GM23338 (cell line): ENCODE data around the gene ERCC6. TPM values are rescaled to one million over a fixed set of nuclear protein-coding genes. Genes with fewer than 3 reads are reported as not detected.

Source experiments
- ATAC-seq: fragments of 200-7000 bp; cut with Tn5 transposase; 3 replicates; pipeline ENCODE4 v1.9.1; 2020
- DNase-seq: peaks from one replicate; pipeline ENCODE4 v3.0.0-alpha.2; 2015; ENCODE audit warnings: low spot score
- H2AFZ ChIP-seq: fragments of 200-600 bp; sonication (generic); 2 replicates; pipeline ENCODE4 v1.8.0; 2016; ENCODE audit warnings: antibody characterized with exemption, mild to moderate bottlenecking, moderate library complexity
- H3F3A ChIP-seq: fragments of 200-600 bp; sonication (generic); replicated peaks from 2 replicates; pipeline ENCODE4 v1.8.0; 2017; ENCODE audit warnings: antibody characterized with exemption, mixed run types, low read depth
- H3K27ac ChIP-seq: fragments of 200-600 bp; sonication (generic); 2 replicates; pipeline ENCODE4 v1.6.1; 2016; ENCODE audit warnings: low read depth
- H3K27me3 ChIP-seq: fragments of 200-600 bp; sonication (generic); 2 replicates; pipeline ENCODE4 v1.8.0; 2016; ENCODE audit warnings: mild to moderate bottlenecking, mixed run types, moderate library complexity; ENCODE audit not compliant: insufficient read depth
- H3K36me3 ChIP-seq: fragments of 200-600 bp; sonication (generic); 2 replicates; pipeline ENCODE4 v1.8.0; 2016; ENCODE audit warnings: mild to moderate bottlenecking; ENCODE audit not compliant: insufficient read depth
- H3K4me1 ChIP-seq: fragments of 200-600 bp; sonication (generic); 2 replicates; pipeline ENCODE4 v1.8.0; 2016; ENCODE audit warnings: mild to moderate bottlenecking, moderate library complexity; ENCODE audit not compliant: insufficient read depth
- H3K4me2 ChIP-seq: fragments of 200-600 bp; sonication (generic); 2 replicates; pipeline ENCODE4 v1.7.1; 2017; ENCODE audit warnings: mixed run types
- H3K4me3 ChIP-seq: fragments of 200-600 bp; sonication (generic); 2 replicates; pipeline ENCODE4 v1.6.1; 2016; ENCODE audit warnings: mixed run types
- H3K79me2 ChIP-seq: fragments of 200-600 bp; sonication (generic); replicated peaks from 2 replicates; pipeline ENCODE4 v1.8.0; 2017; ENCODE audit warnings: mild to moderate bottlenecking; ENCODE audit not compliant: insufficient read depth
- H3K9me2 ChIP-seq: fragments of 200-600 bp; sonication (generic); 2 replicates; pipeline ENCODE4 v1.8.0; 2017; ENCODE audit not compliant: insufficient read depth
- H4K20me1 ChIP-seq: fragments of 200-600 bp; sonication (generic); replicated peaks from 2 replicates; pipeline ENCODE4 v1.8.0; 2017; ENCODE audit warnings: mild to moderate bottlenecking; ENCODE audit not compliant: insufficient read depth
- H3K27ac Mint-ChIP-seq: 2 replicates; pipeline ENCODE4 v1.8.0; 2020; ENCODE audit warnings: inconsistent platforms, mild to moderate bottlenecking, moderate library complexity, mixed read lengths
- H3K27me3 Mint-ChIP-seq: 3 replicates; pipeline ENCODE4 v1.8.0; 2022; ENCODE audit warnings: low read depth, mild to moderate bottlenecking, moderate library complexity, mixed read lengths, inconsistent platforms; ENCODE audit not compliant: insufficient read depth, poor library complexity
- H3K36me3 Mint-ChIP-seq: 3 replicates; pipeline ENCODE4 v1.8.0; 2021; ENCODE audit warnings: low read depth, mild to moderate bottlenecking, inconsistent platforms, moderate library complexity, mixed read lengths
- H3K4me1 Mint-ChIP-seq: 3 replicates; pipeline ENCODE4 v1.8.0; 2020; ENCODE audit warnings: mild to moderate bottlenecking, inconsistent platforms, mixed read lengths
- H3K4me3 Mint-ChIP-seq: 3 replicates; pipeline ENCODE4 v1.8.0; 2021; ENCODE audit warnings: moderate library complexity, mild to moderate bottlenecking, inconsistent platforms, mixed read lengths
- H3K9me3 Mint-ChIP-seq: 3 replicates; pipeline ENCODE4 v1.8.0; 2020; ENCODE audit warnings: moderate library complexity, mild to moderate bottlenecking, inconsistent platforms, mixed read lengths
- CREB1 ChIP-seq: fragments of 250-450 bp; sonication (Bioruptor Pico); IDR thresholded peaks from 2 replicates; pipeline ENCODE4 v1.5.0; 2020; ENCODE audit warnings: low read depth, mild to moderate bottlenecking, moderate library complexity
- ETS1 ChIP-seq: IDR thresholded peaks from 2 replicates; pipeline ENCODE4 v1.6.1; 2016; ENCODE audit warnings: antibody characterized with exemption
- EZH2 ChIP-seq: fragments of 200-600 bp; sonication (generic); IDR thresholded peaks from one replicate; pipeline ENCODE4 v1.8.0; 2017; ENCODE audit warnings: antibody characterized with exemption, mild to moderate bottlenecking, low read depth; ENCODE audit not compliant: unreplicated experiment
- EZH2phosphoT487 ChIP-seq: fragments of 200-600 bp; sonication (generic); IDR thresholded peaks from one replicate; pipeline ENCODE4 v1.8.1; 2018; ENCODE audit warnings: antibody characterized with exemption; ENCODE audit not compliant: unreplicated experiment
- POLR2AphosphoS5 ChIP-seq: IDR thresholded peaks from 2 replicates; pipeline ENCODE4 v1.6.1; 2016; ENCODE audit warnings: antibody characterized with exemption, low read depth
- polyA plus RNA-seq: library from polyadenylated mRNA; unstranded; fragments of >200 nt; fragmentation: Nextera tagmentation; extraction: Ambion mirVana; gene quantifications from 2 replicates; pipeline ENCODE4 v1.2.1, GENCODE V29; 2016
- total RNA-seq: library from RNA; depleted of rRNA; stranded (reverse); fragments of >200 nt; shearing (Covaris generic); gene quantifications from 2 replicates; pipeline ENCODE4 v1.2.3, GENCODE V29; 2014
- TF ChIP-seq, protein P1 (sequence below): fragments of 250-450 bp; sonication (Bioruptor Pico); IDR thresholded peaks from 2 replicates; pipeline ENCODE4 v1.5.0; 2020; ENCODE audit warnings: mild to moderate bottlenecking, moderate library complexity

Gene ERCC6
- total and polyA plus RNA-seq, 2 experiments from 2014 or later = 2.5 to 13.8 TPM

- TF ChIP-seq, protein P1, sequence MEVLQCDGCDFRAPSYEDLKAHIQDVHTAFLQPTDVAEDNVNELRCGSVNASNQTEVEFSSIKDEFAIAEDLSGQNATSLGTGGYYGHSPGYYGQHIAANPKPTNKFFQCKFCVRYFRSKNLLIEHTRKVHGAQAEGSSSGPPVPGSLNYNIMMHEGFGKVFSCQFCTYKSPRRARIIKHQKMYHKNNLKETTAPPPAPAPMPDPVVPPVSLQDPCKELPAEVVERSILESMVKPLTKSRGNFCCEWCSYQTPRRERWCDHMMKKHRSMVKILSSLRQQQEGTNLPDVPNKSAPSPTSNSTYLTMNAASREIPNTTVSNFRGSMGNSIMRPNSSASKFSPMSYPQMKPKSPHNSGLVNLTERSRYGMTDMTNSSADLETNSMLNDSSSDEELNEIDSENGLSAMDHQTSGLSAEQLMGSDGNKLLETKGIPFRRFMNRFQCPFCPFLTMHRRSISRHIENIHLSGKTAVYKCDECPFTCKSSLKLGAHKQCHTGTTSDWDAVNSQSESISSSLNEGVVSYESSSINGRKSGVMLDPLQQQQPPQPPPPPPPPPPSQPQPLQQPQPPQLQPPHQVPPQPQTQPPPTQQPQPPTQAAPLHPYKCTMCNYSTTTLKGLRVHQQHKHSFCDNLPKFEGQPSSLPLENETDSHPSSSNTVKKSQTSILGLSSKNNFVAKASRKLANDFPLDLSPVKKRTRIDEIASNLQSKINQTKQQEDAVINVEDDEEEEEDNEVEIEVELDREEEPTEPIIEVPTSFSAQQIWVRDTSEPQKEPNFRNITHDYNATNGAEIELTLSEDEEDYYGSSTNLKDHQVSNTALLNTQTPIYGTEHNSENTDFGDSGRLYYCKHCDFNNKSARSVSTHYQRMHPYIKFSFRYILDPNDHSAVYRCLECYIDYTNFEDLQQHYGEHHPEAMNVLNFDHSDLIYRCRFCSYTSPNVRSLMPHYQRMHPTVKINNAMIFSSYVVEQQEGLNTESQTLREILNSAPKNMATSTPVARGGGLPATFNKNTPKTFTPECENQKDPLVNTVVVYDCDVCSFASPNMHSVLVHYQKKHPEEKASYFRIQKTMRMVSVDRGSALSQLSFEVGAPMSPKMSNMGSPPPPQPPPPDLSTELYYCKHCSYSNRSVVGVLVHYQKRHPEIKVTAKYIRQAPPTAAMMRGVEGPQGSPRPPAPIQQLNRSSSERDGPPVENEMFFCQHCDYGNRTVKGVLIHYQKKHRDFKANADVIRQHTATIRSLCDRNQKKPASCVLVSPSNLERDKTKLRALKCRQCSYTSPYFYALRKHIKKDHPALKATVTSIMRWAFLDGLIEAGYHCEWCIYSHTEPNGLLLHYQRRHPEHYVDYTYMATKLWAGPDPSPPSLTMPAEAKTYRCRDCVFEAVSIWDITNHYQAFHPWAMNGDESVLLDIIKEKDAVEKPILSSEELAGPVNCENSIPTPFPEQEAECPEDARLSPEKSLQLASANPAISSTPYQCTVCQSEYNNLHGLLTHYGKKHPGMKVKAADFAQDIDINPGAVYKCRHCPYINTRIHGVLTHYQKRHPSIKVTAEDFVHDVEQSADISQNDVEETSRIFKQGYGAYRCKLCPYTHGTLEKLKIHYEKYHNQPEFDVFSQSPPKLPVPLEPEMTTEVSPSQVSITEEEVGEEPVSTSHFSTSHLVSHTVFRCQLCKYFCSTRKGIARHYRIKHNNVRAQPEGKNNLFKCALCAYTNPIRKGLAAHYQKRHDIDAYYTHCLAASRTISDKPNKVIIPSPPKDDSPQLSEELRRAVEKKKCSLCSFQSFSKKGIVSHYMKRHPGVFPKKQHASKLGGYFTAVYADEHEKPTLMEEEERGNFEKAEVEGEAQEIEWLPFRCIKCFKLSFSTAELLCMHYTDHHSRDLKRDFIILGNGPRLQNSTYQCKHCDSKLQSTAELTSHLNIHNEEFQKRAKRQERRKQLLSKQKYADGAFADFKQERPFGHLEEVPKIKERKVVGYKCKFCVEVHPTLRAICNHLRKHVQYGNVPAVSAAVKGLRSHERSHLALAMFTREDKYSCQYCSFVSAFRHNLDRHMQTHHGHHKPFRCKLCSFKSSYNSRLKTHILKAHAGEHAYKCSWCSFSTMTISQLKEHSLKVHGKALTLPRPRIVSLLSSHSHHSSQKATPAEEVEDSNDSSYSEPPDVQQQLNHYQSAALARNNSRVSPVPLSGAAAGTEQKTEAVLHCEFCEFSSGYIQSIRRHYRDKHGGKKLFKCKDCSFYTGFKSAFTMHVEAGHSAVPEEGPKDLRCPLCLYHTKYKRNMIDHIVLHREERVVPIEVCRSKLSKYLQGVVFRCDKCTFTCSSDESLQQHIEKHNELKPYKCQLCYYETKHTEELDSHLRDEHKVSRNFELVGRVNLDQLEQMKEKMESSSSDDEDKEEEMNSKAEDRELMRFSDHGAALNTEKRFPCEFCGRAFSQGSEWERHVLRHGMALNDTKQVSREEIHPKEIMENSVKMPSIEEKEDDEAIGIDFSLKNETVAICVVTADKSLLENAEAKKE = no peak
These were observed 29.1 kb downstream of the ERCC6 start (continued) for GRCh38 chr10:49509771-49510303.

GRCh38 chr10:49508654-49509053 is 30.3 kb downstream of the ERCC6 start:
- no peak overlapping the region for H3K27ac Mint-ChIP-seq
- no peaks in the 10 kb centered on the region for H3K9me3 Mint-ChIP-seq
- H3K27me3 ChIP-seq = no peaks in the 10 kb centered on the region
- ATAC-seq (no peak), DNase-seq (no peak)
- TF ChIP-seq CREB1 (CRISPR knock-in tag) (no peak), ETS1 (no peak), EZH2 (no peak), EZH2phosphoT487 (no peak), POLR2AphosphoS5 (no peak)
- no peak overlapping the region for H3K27ac ChIP-seq
- no peak overlapping the region for H3K4me2 ChIP-seq
- H3K79me2 ChIP-seq = no peaks in the 10 kb centered on the region
- H3K9me2 ChIP-seq = no peaks in the 10 kb centered on the region
- no peaks in the 10 kb centered on the region for H3K36me3 Mint-ChIP-seq
- H3K4me3 Mint-ChIP-seq = no peak overlapping the region
- H3K27me3 Mint-ChIP-seq = no peaks in the 10 kb centered on the region
- H4K20me1 ChIP-seq = no peaks in the 10 kb centered on the region
- peaks cover 20% of the 10 kb centered on the region for H3K4me1 Mint-ChIP-seq
- H2AFZ ChIP-seq = no peak overlapping the region
- no peaks in the 10 kb centered on the region for H3K36me3 ChIP-seq
- no peaks in the 10 kb centered on the region for H3F3A ChIP-seq
- H3K4me1 ChIP-seq = peaks cover 27% of the 10 kb centered on the region
- H3K4me3 ChIP-seq = no peak overlapping the region
